Measurements from ENCODE around the gene EFHC1.
A peak's percentile ranks its signal among the peaks of the same experiment; 100 is the strongest.

EFHC1 gene

DNA sequence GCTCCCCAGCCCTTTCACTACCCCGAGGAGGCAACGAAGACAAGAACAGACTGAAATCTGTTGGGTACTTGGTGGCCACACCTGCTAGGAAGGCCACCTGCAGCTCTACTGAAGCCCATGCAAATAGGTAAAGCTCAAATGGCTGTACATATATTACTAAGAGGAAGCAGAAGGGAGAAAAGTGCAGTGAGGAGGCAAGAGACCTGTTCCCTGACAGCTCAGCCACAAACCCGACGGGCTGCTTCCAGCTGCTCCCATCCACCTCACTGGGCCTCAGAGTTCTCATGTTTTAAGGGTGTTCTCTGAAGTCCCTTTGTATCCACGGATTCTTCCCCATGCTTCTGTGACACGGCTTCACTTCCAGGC lies 132.1 kb downstream of the EFHC1 start:
- no peak for DNase-seq (ENCODE audit: low read depth)
- H3K4me3 ChIP-seq (ENCODE audit: control insufficient read depth, low read depth, low read length): no peak overlapping the region
- TF ChIP-seq, protein P1, sequence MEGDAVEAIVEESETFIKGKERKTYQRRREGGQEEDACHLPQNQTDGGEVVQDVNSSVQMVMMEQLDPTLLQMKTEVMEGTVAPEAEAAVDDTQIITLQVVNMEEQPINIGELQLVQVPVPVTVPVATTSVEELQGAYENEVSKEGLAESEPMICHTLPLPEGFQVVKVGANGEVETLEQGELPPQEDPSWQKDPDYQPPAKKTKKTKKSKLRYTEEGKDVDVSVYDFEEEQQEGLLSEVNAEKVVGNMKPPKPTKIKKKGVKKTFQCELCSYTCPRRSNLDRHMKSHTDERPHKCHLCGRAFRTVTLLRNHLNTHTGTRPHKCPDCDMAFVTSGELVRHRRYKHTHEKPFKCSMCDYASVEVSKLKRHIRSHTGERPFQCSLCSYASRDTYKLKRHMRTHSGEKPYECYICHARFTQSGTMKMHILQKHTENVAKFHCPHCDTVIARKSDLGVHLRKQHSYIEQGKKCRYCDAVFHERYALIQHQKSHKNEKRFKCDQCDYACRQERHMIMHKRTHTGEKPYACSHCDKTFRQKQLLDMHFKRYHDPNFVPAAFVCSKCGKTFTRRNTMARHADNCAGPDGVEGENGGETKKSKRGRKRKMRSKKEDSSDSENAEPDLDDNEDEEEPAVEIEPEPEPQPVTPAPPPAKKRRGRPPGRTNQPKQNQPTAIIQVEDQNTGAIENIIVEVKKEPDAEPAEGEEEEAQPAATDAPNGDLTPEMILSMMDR (conservative IDR thresholded peaks at IDR 0.05; ENCODE audit: control insufficient read depth, insufficient read depth, low read depth, low read length): no peak

DNA sequence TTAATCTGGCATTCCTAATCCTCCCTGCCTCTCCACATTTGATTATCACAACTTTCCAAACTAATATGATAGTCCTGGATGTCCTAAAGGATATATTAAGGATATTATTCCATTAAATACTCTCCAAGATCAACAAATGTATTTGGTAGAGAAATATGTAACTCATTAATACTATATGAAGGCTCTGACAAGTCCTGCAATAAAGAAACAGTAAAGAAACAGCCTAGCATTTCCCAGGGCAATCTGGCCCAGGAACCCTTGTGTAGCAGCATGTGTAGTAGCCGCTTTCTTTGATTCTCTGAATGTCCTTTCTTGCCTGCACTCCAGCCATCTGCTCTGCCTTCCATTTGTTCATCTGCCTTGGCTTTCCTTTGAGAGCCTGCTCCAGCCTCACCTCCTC lies 133.0 kb downstream of the EFHC1 start:
- TF ChIP-seq, protein P1 (conservative IDR thresholded peaks at IDR 0.05; ENCODE audit: control insufficient read depth, insufficient read depth, low read depth, low read length): no peak
- no peak for DNase-seq (ENCODE audit: low read depth)
- no peak overlapping the region for H3K4me3 ChIP-seq (ENCODE audit: control insufficient read depth, low read depth, low read length)

DNA sequence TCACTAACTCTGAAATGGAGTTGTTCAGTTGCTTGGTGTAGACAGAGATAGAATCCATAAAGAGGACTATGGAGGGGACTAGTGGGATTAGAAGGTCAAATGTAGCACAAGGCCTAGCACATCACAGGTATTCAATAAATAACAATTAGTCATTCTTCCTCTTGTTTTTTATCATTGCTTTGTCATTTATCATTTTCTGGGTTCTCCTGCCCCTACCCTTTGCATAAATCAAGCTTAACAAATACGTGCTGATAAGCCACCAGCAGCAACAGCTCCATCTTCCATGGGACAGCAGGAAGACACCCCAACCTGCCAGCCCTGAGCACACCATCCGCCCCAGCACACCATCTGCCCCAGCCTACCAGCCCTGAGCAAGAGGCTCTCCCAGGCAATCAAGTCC lies 133.6 kb downstream of the EFHC1 start:
- DNase-seq (ENCODE audit: low read depth): no peak
- TF ChIP-seq, protein P1 (conservative IDR thresholded peaks at IDR 0.05; ENCODE audit: control insufficient read depth, insufficient read depth, low read depth, low read length): no peak
- H3K4me3 ChIP-seq (ENCODE audit: control insufficient read depth, low read depth, low read length): no peak overlapping the region

DNA sequence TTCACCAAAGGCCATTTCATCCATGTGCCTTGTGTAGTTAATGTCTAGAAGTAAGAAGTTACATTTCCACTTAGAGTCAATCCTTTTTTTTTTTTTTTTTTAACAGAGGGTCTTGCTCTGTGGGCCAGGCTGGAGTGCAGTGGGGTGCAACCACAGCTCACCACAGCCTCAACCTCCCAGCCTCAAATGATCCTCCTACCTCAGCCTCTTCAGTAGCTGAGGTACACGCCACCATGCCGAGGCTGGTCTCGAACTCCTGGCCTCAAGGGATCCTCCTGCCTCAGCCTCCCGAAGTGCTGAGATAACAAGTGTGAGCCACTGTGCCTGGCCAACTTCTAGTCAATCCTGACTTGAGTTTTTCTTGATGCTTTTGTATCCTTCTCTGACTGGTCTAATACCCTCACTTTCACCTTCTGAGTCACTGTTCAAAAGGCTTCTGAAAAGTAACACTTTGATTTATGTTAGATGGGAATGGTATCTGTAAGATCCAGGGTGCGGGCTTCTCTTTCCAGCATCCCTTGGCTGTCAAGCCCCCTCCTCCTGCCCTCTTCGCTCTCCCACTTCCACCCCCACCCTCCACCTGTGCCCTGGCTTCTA lies 134.6 kb downstream of the EFHC1 start:
- H3K4me3 ChIP-seq (ENCODE audit: control insufficient read depth, low read depth, low read length): no peak overlapping the region
- DNase-seq (ENCODE audit: low read depth): peak; percentile 39
- TF ChIP-seq, protein P1 (conservative IDR thresholded peaks at IDR 0.05; ENCODE audit: control insufficient read depth, insufficient read depth, low read depth, low read length): no peak

DNA sequence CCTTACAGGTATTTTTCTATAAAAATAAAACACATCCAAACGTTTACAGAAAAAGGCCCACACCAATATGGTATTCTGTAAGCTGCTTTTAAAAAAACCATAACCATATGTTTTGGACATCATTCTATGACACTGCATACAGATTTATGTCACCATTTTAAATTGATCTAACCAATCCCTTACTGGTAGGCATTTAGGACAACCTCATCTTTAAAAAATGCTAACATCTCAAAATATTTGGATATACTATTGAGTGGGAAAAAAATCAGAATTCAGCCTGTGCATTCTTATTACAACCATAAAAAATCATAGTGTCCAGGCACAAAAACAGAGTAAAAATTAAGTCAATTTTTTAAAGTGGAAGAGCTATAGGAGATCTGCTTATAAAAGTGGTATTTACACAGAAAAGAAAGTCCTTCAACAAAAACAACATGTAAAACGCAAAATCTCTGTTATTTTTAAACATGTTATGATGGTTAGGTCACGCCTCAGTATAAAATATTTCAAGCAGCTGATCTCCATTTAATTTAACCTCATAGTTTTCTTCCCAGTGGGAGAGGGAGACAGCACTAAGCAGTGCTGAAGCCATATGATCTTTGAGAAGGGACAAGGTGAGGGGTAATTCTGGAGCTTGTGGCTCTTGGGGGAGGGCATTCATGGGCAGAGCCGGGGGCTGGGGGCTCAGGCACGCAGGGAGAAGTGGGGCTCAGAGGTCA lies 135.5 kb downstream of the EFHC1 start:
- no peak overlapping the region for H3K4me3 ChIP-seq (ENCODE audit: control insufficient read depth, low read depth, low read length)
- no peak for DNase-seq (ENCODE audit: low read depth)
- TF ChIP-seq, protein P1 (conservative IDR thresholded peaks at IDR 0.05; ENCODE audit: control insufficient read depth, insufficient read depth, low read depth, low read length): no peak

DNA sequence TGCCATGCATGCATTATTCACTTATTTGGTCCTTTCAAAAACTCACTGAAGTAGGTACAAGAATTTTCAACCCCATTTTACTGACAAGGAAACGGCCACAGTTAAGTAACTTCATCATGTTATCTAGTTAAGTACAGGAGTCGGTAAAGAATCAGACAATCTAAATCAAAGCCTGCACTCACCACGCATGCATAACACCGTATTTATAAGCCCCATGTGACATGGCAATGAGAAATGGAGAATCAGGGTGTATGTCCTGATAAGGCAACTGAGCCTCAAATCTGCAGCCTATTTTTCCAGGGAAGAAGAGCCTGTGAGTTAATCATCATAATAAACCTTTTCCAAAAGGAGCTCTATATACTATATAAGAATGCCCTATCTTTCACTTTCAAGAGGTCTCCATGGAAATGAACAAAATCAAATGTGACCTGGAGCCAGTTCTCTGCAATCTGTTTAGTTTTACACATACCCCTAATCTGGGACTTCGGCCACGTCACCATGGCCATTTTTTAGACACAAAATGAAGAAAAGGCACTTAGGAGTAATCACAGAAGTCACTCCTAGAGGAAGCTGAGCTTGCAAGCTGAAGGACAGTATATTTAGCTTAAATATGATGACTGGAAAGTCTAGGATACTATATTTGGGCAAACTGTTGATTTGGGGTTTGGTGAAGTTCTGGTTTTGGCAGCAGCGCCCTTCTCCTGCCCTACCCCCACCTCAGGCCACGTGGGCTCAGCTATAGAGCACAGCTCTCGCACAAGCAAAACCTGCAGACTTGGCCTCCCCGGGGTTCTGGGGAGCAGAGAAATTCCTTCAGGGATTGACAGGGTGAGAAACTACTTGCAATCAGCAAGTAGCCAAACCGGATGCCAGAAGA lies 137.5 kb downstream of the EFHC1 start:
- TF ChIP-seq, protein P1 (conservative IDR thresholded peaks at IDR 0.05; ENCODE audit: control insufficient read depth, insufficient read depth, low read depth, low read length): no peak
- DNase-seq (ENCODE audit: low read depth): no peak
- no peak overlapping the region for H3K4me3 ChIP-seq (ENCODE audit: control insufficient read depth, low read depth, low read length)
